Measurements from ENCODE around the gene DTNB. TPM values are rescaled to one million over a fixed set of nuclear protein-coding genes. Genes with fewer than 3 reads are reported as not detected.
"Not testable (repeated sequence)": the region's sequence is repeated elsewhere in the genome, so short reads cannot be mapped to it uniquely, and the experiment has no call there.

Gene DTNB
- total RNA-seq, 3 donors from 2014 or later, result 4.8 to 8.8 (median 7.2) TPM

DNA sequence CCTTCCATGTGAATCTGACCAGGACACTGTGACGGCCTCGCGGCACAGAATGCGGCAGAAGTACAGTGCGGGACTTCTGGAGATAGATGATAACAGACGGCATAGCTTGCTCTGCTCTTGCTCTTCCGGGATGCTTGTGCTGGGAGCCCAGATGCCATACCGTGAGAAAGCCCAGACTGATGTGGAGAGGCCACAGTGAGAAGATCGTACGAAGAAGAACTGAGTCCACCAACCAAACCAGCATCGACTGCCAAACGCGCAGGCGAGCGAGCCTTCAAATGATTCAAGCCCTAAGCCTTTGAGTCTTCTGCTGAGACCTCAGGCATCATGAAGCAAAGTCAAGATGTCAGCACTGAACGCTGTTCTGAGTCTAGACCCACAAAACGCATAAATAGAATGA, 33.7 kb downstream of the DTNB start:
- ATAC-seq, result no peak
- Histone ChIP-seq H3K4me1 (ENCODE audit: low read depth) (no peaks in the 10 kb centered on the region), H3K4me3 (no peak overlapping the region), H3K36me3 (ENCODE audit: low read depth) (no peaks in the 10 kb centered on the region), H3K9me3 (no peaks in the 10 kb centered on the region)
- intact Hi-C loops (cut with DNase I, micrococcal nuclease), result no loop called here
- TF ChIP-seq, protein P1, sequence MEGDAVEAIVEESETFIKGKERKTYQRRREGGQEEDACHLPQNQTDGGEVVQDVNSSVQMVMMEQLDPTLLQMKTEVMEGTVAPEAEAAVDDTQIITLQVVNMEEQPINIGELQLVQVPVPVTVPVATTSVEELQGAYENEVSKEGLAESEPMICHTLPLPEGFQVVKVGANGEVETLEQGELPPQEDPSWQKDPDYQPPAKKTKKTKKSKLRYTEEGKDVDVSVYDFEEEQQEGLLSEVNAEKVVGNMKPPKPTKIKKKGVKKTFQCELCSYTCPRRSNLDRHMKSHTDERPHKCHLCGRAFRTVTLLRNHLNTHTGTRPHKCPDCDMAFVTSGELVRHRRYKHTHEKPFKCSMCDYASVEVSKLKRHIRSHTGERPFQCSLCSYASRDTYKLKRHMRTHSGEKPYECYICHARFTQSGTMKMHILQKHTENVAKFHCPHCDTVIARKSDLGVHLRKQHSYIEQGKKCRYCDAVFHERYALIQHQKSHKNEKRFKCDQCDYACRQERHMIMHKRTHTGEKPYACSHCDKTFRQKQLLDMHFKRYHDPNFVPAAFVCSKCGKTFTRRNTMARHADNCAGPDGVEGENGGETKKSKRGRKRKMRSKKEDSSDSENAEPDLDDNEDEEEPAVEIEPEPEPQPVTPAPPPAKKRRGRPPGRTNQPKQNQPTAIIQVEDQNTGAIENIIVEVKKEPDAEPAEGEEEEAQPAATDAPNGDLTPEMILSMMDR (IDR thresholded peaks at IDR 0.05), result no peak
- DNase-seq, result no peak

DNA sequence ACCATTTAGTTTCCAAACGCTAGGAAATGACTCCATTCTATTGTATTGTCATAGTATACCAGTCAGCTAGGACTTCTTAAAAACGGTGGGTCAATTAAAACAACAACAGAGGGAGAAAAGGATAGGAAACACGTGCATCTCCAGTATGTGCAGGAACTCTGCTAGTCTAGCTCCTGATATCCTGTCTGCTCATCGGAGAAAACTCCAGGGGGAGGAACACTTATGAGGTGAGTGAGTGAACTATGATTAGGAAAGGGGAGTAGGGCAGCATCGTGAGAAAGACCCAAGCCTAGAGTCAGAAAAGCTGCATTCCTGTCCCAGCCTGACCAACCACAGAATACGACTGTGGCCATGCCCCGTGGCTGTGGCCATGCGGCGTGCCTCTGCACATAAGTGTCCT, 34.2 kb downstream of the DTNB start:
- Histone ChIP-seq H3K36me3 (ENCODE audit: low read depth) (no peaks in the 10 kb centered on the region), H3K9me3 (no peaks in the 10 kb centered on the region), H3K4me3 (no peak overlapping the region), H3K4me1 (ENCODE audit: low read depth) (no peaks in the 10 kb centered on the region)
- intact Hi-C loops (cut with DNase I, micrococcal nuclease), result no loop called here
- TF ChIP-seq, protein P1 (IDR thresholded peaks at IDR 0.05), result no peak
- DNase-seq (no peak), ATAC-seq (no peak)

DNA sequence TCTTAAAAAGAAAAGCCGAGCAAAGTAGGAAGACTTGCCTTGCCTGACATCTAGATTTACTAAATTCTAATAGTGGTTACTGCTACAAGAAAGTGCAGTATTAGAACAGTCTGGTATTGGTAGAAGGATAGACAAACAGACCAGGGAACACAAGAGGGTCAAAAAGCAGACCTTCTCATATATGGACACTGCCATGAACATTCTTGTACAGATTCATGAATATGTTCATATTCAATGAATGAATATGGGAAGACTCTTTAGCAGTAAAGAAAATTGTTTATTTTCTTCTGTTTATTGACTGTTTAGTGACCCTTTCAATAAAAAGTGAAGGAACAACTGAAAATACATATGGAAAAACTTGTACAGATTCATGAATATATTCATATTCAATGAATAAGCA, 37.6 kb downstream of the DTNB start:
- intact Hi-C loops (cut with DNase I, micrococcal nuclease), result no loop called here
- Histone ChIP-seq H3K9me3 (no peaks in the 10 kb centered on the region), H3K4me3 (no peak overlapping the region), H3K36me3 (ENCODE audit: low read depth) (no peaks in the 10 kb centered on the region), H3K4me1 (ENCODE audit: low read depth) (no peaks in the 10 kb centered on the region)
- ATAC-seq (no peak), DNase-seq (no peak)
- TF ChIP-seq, protein P1 (IDR thresholded peaks at IDR 0.05), result no peak

DNA sequence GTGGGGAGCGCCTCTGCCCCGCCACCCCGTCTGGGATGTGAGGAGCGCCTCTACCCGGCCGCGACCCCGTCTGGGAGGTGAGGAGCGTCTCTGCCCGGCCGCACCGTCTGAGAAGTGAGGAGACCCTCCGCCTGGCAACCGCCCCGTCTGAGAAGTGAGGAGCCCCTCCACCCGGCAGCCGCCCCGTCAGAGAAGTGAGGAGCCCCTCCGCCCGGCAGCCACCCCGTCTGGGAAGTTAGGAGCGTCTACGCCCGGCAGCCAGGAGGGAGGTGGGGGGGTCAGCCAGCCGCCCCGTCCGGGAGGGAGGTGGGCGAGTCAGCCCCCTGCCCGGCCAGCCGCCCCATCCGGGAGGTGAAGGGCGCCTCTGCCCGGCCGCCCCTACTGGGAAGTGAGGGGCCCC, 39.6 kb downstream of the DTNB start:
- DNase-seq; H3K4me3 ChIP-seq; H3K4me1 ChIP-seq (ENCODE audit: low read depth); ATAC-seq; H3K36me3 ChIP-seq (ENCODE audit: low read depth); H3K9me3 ChIP-seq; intact Hi-C loops (cut with DNase I, micrococcal nuclease): not testable (repeated sequence)

DNA sequence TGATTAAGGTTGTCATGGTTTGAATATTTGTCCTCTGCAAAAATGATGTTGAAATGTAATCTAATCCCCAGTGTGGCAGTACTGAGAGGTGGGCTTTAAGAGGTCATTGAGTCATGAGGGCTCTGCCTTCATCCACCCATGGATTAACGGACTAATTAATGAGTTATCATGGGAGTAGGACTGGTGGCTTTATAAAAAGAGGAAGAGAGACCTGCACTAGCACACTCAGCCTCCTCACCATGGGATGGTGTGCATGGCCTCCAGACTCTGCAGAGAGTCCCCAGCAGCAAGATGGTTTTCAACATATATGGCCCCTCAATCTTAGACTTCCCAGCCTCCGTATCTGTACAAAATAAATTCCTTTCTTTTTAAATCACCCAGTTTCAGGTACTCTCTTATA, 41.0 kb downstream of the DTNB start:
- no peaks in the 10 kb centered on the region for H3K4me1 ChIP-seq (ENCODE audit: low read depth)
- ATAC-seq (no peak), DNase-seq (no peak)
- no peaks in the 10 kb centered on the region for H3K36me3 ChIP-seq (ENCODE audit: low read depth)
- TF ChIP-seq, protein P1 (IDR thresholded peaks at IDR 0.05), result no peak
- no peak overlapping the region for H3K4me3 ChIP-seq
- no peaks in the 10 kb centered on the region for H3K9me3 ChIP-seq
- intact Hi-C loops (cut with DNase I, micrococcal nuclease), result no loop called here

DNA sequence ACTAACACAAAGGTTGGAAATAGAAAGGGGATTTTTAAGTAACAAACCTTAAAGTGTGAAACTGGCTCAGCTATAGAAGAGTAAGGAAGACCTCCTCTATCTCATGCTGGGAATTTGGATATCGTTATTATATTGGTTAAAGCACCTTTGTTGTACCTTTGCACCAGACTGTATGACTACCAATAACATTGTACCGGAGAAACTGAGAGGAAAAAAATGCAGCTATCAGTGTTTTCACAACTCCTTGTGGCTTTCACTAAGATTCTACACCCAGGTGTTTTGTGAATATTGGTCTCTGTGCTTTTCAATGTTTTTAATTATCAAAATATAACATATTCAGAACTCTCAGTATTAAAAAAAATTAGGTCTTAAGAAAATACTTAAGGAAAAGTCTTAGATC, 48.7 kb downstream of the DTNB start:
- Histone ChIP-seq H3K9me3 (no peaks in the 10 kb centered on the region), H3K36me3 (ENCODE audit: low read depth) (no peaks in the 10 kb centered on the region), H3K4me1 (ENCODE audit: low read depth) (no peaks in the 10 kb centered on the region), H3K4me3 (no peak overlapping the region)
- no peak for DNase-seq
- intact Hi-C loops (cut with DNase I, micrococcal nuclease), result no loop called here
- TF ChIP-seq, protein P1 (IDR thresholded peaks at IDR 0.05), result no peak
- ATAC-seq, result no peak
